C4-2B (cell line): Measurements from ENCODE around the gene GIPC3.

Experiments used
- H3K27ac ChIP-seq: fragments of 450-650 bp; 2 replicates; pipeline ENCODE4 v1.5.1; 2017
- CTCF ChIP-seq: fragments of 450-650 bp; conservative IDR thresholded peaks from 2 replicates; pipeline ENCODE4 v1.5.1; 2017; ENCODE audit warnings: mild to moderate bottlenecking
- ZFX ChIP-seq: fragments of 450-650 bp; IDR thresholded peaks from 2 replicates; pipeline ENCODE4 v1.6.1; 2017

GIPC3 gene

GRCh38 chr19:3641515-3642269, 56.4 kb downstream of the GIPC3 start:
- TF ChIP-seq CTCF = no peak
- TF ChIP-seq ZFX = no peak
- H3K27ac ChIP-seq = no peak overlapping the region

- no peak overlapping the region for H3K27ac ChIP-seq
- TF ChIP-seq CTCF = no peak
- TF ChIP-seq ZFX = no peak
Observed at GRCh38 chr19:3642296-3642695, 57.0 kb downstream of the GIPC3 start.
